Measurements from ENCODE around the gene RTL10. TPM values are rescaled to one million over a fixed set of nuclear protein-coding genes. Genes with fewer than 3 reads are reported as not detected.

RTL10 gene
- total and polyA plus RNA-seq, 2 of the 13 experiments (the other 11 are each of a cell fraction or from before 2014, with no cell fraction given) = 14.1 to 15.8 TPM

DNA sequence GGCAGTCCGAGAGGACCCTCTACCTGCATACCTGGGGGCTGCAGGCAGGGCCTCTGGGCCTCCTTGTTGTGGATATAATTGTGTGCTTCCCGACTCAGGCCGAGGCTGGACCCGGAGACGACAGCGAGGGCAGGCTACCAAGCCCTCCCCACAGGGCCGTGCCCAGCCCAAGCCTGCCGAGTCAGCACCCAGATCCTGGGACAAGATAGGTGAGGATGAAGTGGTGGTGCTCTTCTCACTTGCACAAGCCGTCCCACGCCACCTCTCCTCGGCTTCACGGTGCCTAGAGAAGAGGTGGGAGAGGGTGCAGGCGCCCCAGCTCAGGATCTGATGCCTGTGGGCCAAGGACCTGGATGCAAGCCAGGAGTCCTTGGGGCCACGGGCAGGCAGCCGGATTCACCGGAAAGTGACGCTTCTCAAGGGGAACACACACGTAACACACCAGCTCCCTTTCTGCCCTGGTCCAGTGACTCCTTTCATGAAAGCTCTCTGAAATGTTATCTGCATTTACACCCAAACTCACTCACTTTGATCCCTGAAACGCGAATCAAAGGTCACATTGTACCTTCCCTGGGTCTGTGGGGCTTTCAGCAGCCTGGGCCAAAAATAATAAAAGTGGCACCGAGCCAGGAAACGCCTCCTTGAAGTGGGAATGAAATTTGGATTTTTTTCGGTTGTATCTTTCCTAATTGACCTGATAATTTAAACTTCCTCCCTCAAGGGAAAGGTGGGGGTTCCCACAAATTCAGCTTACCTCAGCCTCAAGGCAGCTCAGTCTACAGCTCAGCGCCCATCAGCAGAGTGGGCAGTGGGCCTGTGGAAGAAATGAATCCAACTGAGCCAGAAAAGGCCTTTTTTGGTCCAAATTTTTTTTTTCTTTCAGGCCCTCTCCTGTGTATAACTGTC lies 1.1 kb upstream of the RTL10 start (continued):
- TF ChIP-seq, protein P1, sequence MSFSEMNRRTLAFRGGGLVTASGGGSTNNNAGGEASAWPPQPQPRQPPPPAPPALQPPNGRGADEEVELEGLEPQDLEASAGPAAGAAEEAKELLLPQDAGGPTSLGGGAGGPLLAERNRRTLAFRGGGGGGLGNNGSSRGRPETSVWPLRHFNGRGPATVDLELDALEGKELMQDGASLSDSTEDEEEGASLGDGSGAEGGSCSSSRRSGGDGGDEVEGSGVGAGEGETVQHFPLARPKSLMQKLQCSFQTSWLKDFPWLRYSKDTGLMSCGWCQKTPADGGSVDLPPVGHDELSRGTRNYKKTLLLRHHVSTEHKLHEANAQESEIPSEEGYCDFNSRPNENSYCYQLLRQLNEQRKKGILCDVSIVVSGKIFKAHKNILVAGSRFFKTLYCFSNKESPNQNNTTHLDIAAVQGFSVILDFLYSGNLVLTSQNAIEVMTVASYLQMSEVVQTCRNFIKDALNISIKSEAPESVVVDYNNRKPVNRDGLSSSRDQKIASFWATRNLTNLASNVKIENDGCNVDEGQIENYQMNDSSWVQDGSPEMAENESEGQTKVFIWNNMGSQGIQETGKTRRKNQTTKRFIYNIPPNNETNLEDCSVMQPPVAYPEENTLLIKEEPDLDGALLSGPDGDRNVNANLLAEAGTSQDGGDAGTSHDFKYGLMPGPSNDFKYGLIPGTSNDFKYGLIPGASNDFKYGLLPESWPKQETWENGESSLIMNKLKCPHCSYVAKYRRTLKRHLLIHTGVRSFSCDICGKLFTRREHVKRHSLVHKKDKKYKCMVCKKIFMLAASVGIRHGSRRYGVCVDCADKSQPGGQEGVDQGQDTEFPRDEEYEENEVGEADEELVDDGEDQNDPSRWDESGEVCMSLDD (CRISPR knock-in tag; IDR thresholded peaks at IDR 0.05; ENCODE audit: borderline replicate concordance) = no peak
- TF ChIP-seq NFE2L1 (CRISPR knock-in tag; IDR thresholded peaks at IDR 0.05; ENCODE audit: borderline replicate concordance) (no peak), CSRNP1 (CRISPR knock-in tag; IDR thresholded peaks at IDR 0.05) (0 out of 2 replicates have a peak, but pooled peaks have one; percentile 56), ZNF709 (CRISPR knock-in tag; IDR thresholded peaks at IDR 0.05) (no peak), HIVEP1 (CRISPR knock-in tag; IDR thresholded peaks at IDR 0.05) (no peak), ARID3A (IDR thresholded peaks at IDR 0.05; ENCODE audit: low read depth, low read length) (no peak), ZNF879 (CRISPR knock-in tag; IDR thresholded peaks at IDR 0.05) (peak; percentile 6; the same call in 1 of the 2 replicates), RFXAP (CRISPR knock-in tag; IDR thresholded peaks at IDR 0.05; ENCODE audit: borderline replicate concordance) (no peak), FUBP1 (CRISPR knock-in tag; IDR thresholded peaks at IDR 0.05; ENCODE audit: borderline replicate concordance) (no peak; the same call in 1 of the 2 replicates), ZNF878 (CRISPR knock-in tag; IDR thresholded peaks at IDR 0.05) (no peak), ZNF432 (CRISPR knock-in tag; IDR thresholded peaks at IDR 0.05; ENCODE audit: borderline replicate concordance) (no peak)
- TF ChIP-seq, protein P2, sequence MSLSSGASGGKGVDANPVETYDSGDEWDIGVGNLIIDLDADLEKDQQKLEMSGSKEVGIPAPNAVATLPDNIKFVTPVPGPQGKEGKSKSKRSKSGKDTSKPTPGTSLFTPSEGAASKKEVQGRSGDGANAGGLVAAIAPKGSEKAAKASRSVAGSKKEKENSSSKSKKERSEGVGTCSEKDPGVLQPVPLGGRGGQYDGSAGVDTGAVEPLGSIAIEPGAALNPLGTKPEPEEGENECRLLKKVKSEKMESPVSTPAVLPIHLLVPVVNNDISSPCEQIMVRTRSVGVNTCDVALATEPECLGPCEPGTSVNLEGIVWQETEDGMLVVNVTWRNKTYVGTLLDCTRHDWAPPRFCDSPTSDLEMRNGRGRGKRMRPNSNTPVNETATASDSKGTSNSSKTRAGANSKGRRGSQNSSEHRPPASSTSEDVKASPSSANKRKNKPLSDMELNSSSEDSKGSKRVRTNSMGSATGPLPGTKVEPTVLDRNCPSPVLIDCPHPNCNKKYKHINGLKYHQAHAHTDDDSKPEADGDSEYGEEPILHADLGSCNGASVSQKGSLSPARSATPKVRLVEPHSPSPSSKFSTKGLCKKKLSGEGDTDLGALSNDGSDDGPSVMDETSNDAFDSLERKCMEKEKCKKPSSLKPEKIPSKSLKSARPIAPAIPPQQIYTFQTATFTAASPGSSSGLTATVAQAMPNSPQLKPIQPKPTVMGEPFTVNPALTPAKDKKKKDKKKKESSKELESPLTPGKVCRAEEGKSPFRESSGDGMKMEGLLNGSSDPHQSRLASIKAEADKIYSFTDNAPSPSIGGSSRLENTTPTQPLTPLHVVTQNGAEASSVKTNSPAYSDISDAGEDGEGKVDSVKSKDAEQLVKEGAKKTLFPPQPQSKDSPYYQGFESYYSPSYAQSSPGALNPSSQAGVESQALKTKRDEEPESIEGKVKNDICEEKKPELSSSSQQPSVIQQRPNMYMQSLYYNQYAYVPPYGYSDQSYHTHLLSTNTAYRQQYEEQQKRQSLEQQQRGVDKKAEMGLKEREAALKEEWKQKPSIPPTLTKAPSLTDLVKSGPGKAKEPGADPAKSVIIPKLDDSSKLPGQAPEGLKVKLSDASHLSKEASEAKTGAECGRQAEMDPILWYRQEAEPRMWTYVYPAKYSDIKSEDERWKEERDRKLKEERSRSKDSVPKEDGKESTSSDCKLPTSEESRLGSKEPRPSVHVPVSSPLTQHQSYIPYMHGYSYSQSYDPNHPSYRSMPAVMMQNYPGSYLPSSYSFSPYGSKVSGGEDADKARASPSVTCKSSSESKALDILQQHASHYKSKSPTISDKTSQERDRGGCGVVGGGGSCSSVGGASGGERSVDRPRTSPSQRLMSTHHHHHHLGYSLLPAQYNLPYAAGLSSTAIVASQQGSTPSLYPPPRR (CRISPR knock-in tag; IDR thresholded peaks at IDR 0.05; ENCODE audit: borderline replicate concordance) = peak; percentile 66

Measured in HepG2 (cell line).